Lower leg skin (tissue), 4 donors: ENCODE results near the gene ZFAND2A. TPM values are rescaled to one million over a fixed set of nuclear protein-coding genes. Genes with fewer than 3 reads are reported as not detected.

ENCODE experiments used
- DNase-seq, 2 donors: peaks; one replicate each; pipeline ENCODE4 v3.0.0-alpha.2; 2019; ENCODE audit warnings: low spot score in 2 of 2
- H3K4me3 ChIP-seq: fragments of 200-600 bp; sonication (generic); 2 replicates; pipeline ENCODE4 v1.5.1; 2017; ENCODE audit warnings: mild to moderate bottlenecking, low read depth; ENCODE audit not compliant: poor library complexity, severe bottlenecking
- POLR2A ChIP-seq, 2 donors: fragments of 450-650 bp; IDR thresholded peaks; one replicate each; pipeline ENCODE4 v1.6.1; 2016 to 2017; ENCODE audit warnings: antibody characterized with exemption in 2 of 2, mild to moderate bottlenecking in 1 of 2, moderate library complexity in 1 of 2
- whole genome bisulfite sequencing, 2 donors: methylation state at CpG; one replicate each; pipeline ENCODE4 v1.1.5; 2018; 5-methylcytosine and 5-hydroxymethylcytosine counted together
- intact Hi-C: fragments of 100-400 bp; cut with DNase I; formaldehyde crosslinking; loops from one replicate; pipeline ENCODE4 v1.15.0; 2023; ENCODE audit warnings: low total_unique reads
- total RNA-seq, 4 donors: library from RNA; depleted of rRNA; stranded (reverse); fragments of >200 nt; gene quantifications; one replicate each; pipeline ENCODE4 v1.1.0, GENCODE V29; 2016
- TF ChIP-seq, protein P1 (sequence below), 3 donors: fragments of 450-650 bp; IDR thresholded peaks; one replicate each; pipeline ENCODE4 v1.5.1; 2016; ENCODE audit warnings: antibody characterized with exemption in 3 of 3, mild to moderate bottlenecking in 3 of 3, moderate library complexity in 2 of 3

The ZFAND2A gene
- total RNA-seq, 4 donors from 2014 or later = 9.4 to 26.0 (median 22.8) TPM

DNA sequence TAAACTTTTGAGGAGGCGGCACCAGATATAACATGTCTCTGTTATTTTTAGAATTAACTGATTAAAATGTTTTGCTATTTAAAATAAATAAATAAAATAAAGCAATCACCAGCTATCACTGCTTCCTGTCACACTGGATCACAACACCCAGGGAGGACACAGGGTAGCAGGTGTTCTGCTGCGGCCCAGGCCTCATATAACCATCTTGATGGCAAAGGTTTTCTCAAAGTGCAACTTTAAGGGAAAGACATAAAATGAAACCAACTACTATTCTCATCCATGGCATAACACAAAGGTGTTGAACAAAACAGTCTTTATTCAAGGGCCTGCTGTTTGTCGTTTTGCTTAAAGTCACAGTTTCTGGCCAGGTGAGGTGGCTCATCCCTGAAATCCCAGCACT is 48.8 kb downstream of the ZFAND2A start:
- H3K4me3 ChIP-seq = no peak overlapping the region
- no peak for DNase-seq
- TF ChIP-seq POLR2A (IDR thresholded peaks at IDR 0.05) = no peak
- TF ChIP-seq, protein P1, sequence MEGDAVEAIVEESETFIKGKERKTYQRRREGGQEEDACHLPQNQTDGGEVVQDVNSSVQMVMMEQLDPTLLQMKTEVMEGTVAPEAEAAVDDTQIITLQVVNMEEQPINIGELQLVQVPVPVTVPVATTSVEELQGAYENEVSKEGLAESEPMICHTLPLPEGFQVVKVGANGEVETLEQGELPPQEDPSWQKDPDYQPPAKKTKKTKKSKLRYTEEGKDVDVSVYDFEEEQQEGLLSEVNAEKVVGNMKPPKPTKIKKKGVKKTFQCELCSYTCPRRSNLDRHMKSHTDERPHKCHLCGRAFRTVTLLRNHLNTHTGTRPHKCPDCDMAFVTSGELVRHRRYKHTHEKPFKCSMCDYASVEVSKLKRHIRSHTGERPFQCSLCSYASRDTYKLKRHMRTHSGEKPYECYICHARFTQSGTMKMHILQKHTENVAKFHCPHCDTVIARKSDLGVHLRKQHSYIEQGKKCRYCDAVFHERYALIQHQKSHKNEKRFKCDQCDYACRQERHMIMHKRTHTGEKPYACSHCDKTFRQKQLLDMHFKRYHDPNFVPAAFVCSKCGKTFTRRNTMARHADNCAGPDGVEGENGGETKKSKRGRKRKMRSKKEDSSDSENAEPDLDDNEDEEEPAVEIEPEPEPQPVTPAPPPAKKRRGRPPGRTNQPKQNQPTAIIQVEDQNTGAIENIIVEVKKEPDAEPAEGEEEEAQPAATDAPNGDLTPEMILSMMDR (IDR thresholded peaks at IDR 0.05) = no peak
- intact Hi-C loops = no loop called here
- 93 to 94% methylated on average over 3 of the region's 3 CpGs for WGBS, 2 donors

DNA sequence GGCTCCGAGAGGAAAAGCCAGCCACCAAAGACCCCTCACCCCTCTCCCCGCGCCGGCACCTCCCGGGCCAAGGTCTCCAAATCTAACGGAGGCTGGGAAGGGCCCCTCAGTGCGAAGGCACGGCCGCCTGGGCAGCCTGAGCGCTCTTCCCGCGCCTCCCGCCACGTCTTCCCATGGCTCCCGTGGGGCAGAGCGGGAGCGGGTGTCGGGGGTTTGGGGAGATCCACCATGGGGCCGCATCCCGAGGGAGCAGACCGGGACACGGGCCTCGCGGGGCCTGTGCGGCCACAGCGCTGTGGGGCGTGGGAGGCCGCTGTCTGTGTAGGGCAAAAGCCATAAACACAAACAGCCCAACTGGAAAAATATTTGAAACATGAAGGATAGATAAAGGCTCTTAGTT is 49.6 kb downstream of the ZFAND2A start:
- 89 to 97% methylated on average over 28 of the region's 28 CpGs for WGBS, 2 donors
- H3K4me3 ChIP-seq = no peak overlapping the region
- TF ChIP-seq, protein P1 (IDR thresholded peaks at IDR 0.05) = no peak
- no peak for TF ChIP-seq POLR2A (IDR thresholded peaks at IDR 0.05)
- no peak for DNase-seq
- intact Hi-C loops = no loop called here

DNA sequence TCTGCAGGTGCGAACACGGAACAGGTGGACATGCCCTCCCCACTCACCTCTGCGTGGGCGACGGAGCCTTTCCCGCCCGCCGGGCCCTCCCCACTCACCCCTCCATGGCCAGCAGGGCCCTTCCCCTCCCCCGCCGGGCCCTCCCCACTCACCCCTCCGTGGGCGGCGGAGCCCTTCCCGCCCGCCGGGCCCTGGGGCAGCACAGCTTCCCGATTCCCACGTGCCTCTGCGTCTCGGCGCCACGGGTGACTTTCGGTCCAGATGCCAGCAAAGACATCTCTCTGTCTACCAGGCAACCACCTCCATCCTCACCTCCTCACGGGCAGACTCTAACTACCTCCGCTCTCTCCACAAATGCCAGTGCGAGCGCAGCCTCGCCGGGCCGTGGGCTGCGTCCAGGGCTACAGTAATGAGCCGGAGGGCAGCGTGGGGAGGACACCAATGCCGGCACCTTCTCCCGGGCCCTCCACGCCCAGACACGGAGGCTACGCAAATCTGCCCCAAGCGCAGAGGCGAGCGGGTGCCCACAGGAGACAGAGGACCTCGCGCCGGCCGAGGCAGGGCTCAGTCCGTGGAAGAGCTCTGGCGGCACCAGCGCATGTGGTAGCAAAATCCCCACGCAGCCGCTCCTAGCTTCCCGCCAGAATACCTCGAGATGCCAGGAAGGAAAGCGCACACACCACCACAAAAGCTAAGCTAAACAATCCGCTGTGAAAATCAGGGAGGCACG is 50.2 kb downstream of the ZFAND2A start:
- 94 to 96% methylated on average over 55 of the region's 55 CpGs for WGBS, 2 donors
- no peak for TF ChIP-seq POLR2A (IDR thresholded peaks at IDR 0.05)
- TF ChIP-seq, protein P1 (IDR thresholded peaks at IDR 0.05) = no peak
- DNase-seq = no peak
- intact Hi-C loops = no loop called here
- H3K4me3 ChIP-seq = no peak overlapping the region

DNA sequence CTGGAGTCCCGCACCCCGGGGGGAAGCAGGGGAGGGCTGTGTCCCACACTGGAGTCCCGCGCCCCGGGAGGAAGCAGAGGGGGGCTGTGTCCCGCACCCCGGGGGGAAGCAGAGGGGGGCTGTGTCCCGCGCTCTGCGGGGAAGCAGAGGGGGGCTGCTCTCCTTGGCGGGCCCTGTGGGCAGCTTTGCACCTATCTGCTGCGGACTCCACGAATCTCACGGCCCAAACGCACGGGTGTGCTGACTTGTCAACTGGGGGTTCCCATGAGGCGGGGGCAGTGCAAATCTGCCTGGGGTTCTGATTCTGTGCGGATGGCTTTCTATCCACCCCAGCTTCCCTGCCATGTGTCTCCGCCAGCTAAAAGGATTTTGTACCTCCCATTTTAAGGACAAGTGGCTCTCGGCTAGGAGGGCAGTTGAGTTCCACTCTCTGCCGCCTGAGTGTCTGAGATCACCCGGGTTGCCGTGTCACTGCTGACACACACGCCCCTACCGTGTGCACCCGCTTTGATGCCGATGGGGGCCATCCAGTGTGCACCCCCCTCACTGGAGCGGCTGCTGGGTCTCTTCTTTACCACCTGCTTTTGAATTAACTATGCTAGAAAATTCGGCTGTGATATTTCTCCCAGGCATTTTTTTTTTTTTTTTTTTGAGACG is 51.6 kb downstream of the ZFAND2A start:
- no peak overlapping the region for H3K4me3 ChIP-seq
- TF ChIP-seq, protein P1 (IDR thresholded peaks at IDR 0.05) = no peak
- TF ChIP-seq POLR2A (IDR thresholded peaks at IDR 0.05) = no peak
- no peak for DNase-seq
- WGBS, 2 donors = 83 to 87% methylated on average over 28 of the region's 30 CpGs
- intact Hi-C loops = no loop called here

DNA sequence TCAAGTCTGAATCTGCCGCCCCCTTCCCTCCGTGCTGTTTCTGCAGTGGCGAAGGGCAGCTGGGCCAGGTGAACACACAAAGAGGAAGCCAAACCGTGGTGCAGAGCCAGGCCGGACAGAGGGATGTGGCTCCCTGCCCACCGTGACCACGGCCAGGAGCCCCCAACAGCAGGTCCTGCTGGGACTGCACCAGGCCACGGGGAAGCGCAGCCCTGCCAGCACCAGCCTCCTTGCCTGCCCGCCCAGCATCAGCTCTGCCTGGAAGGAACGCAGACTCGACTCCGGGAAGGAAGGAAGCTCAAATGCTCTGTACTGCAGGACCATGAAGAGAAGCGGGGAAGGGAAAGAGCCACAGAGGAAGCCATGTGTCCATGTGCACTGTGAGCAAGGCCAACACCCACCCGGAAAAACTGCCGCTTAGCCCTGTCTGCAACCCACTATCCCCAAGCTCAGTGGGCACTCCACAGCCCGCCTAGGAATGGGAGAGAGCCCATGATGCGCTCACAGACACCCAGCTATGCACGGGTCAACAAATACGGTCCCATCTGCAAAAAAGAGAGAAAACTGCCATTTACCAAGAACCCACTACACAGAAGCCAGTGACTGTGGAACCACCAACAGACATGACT is 53.1 kb downstream of the ZFAND2A start:
- no peak overlapping the region for H3K4me3 ChIP-seq
- DNase-seq = no peak
- TF ChIP-seq POLR2A (IDR thresholded peaks at IDR 0.05) = no peak
- TF ChIP-seq, protein P1 (IDR thresholded peaks at IDR 0.05) = no peak
- intact Hi-C loops = no loop called here
- 86% methylated on average over 20 of the region's 20 CpGs for WGBS, 2 donors
